Measurements from ENCODE around the gene EPOP. TPM values are rescaled to one million over a fixed set of nuclear protein-coding genes. Genes with fewer than 3 reads are reported as not detected.

Gene EPOP
- total and polyA plus RNA-seq, 2 of the 8 experiments (the other 6 are each of a cell fraction or from before 2014, with no cell fraction given): 1.5 to 3.3 TPM

DNA sequence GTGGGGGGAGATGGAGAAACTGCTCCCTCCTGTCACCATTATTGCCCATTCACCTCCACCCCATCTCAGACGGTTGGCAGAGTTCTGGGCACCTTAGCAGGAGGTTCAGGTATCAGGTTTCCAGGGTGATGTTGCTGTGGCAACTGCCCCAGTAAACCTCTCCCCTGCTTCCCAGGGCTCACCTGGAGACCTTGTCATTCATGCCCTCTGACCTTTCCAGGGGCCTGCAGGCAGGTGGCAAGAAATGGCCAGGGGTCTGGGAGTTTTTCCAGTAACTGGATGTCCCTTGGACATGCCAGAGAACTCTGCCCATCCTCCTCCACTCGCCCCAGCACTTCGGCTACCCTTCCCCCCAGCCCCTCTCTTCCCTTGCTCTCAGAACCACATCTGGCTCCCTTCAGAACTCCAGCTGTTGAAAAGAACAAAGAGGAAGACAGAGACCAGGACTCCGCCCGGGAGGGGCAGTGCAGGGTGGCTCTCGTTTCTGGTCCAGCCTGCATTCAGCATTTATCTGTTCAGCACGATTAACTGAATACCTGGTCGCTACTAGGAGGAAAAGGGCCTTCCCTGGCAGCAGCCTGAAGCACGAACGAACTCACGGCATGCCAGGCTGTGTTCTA is 38.8 kb upstream of the EPOP start (continued):
- no peak for TF ChIP-seq ZNF274 (IDR thresholded peaks at IDR 0.05; ENCODE audit: borderline replicate concordance, extremely low read depth, low read length)
- no peak for TF ChIP-seq GABPA (IDR thresholded peaks at IDR 0.05; ENCODE audit: borderline replicate concordance, insufficient read depth, low read length)
- TF ChIP-seq BCL11A (IDR thresholded peaks at IDR 0.05; ENCODE audit: low read depth in 2 of 2, low read length in 2 of 2): no peak
